ENCODE measurements around the gene QTRT2.

QTRT2 gene

DNA sequence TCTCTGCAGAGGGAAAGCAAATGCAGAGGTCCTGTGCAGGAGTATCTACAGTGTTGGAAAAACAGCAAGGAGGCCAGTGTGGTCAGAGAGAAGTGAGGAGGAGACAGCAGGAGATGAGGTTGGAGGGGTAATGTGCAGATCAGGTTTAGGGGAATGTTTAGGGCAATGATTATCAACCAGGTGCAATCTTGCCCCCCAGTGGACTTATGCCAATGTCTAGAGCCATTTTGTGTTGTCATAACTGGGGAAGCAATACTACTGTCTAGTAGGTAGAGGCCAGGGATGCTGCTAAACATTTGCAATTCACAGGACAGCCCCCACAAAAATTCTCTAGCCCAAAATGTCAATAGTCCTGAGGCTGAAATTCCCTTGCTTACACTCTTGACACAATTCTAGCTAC, 13.3 kb upstream of the QTRT2 start:
- H2AFZ ChIP-seq (ENCODE audit: low read length): no peak overlapping the region
- no peaks in the 10 kb centered on the region for H3F3A ChIP-seq (ENCODE audit: low read depth)
- no peaks in the 10 kb centered on the region for H3K36me3 ChIP-seq (ENCODE audit: insufficient read depth, low read length)
- TF ChIP-seq, protein P1, sequence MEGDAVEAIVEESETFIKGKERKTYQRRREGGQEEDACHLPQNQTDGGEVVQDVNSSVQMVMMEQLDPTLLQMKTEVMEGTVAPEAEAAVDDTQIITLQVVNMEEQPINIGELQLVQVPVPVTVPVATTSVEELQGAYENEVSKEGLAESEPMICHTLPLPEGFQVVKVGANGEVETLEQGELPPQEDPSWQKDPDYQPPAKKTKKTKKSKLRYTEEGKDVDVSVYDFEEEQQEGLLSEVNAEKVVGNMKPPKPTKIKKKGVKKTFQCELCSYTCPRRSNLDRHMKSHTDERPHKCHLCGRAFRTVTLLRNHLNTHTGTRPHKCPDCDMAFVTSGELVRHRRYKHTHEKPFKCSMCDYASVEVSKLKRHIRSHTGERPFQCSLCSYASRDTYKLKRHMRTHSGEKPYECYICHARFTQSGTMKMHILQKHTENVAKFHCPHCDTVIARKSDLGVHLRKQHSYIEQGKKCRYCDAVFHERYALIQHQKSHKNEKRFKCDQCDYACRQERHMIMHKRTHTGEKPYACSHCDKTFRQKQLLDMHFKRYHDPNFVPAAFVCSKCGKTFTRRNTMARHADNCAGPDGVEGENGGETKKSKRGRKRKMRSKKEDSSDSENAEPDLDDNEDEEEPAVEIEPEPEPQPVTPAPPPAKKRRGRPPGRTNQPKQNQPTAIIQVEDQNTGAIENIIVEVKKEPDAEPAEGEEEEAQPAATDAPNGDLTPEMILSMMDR (conservative IDR thresholded peaks at IDR 0.05; ENCODE audit: low read length): no peak
- no peak for TF ChIP-seq EZH2phosphoT487 (IDR thresholded peaks at IDR 0.05; ENCODE audit: borderline replicate concordance)
- no peaks in the 10 kb centered on the region for H3K79me2 ChIP-seq (ENCODE audit: insufficient read depth, low read length)
- H3K9me3 ChIP-seq (ENCODE audit: insufficient read depth, low read depth, low read length): no peaks in the 10 kb centered on the region
- no peaks in the 10 kb centered on the region for H3K9me2 ChIP-seq (replicated peaks; ENCODE audit: low read depth, low read length)
- no peaks in the 10 kb centered on the region for H4K20me1 ChIP-seq (ENCODE audit: insufficient read depth, low read length, poor library complexity, severe bottlenecking)
- H3K4me2 ChIP-seq (ENCODE audit: low read depth, low read length, poor library complexity, severe bottlenecking): no peak overlapping the region
- H3K4me1 ChIP-seq (ENCODE audit: insufficient read depth, low read length, poor library complexity, severe bottlenecking): no peaks in the 10 kb centered on the region
- H3K27me3 ChIP-seq (ENCODE audit: insufficient read depth, low read length, poor library complexity, severe bottlenecking): peaks cover 1% of the 10 kb centered on the region
- H3K4me3 ChIP-seq (ENCODE audit: low read length, poor library complexity, severe bottlenecking): no peak overlapping the region
- H3K9ac ChIP-seq (ENCODE audit: low read depth, low read length, poor library complexity, severe bottlenecking): no peak overlapping the region

DNA sequence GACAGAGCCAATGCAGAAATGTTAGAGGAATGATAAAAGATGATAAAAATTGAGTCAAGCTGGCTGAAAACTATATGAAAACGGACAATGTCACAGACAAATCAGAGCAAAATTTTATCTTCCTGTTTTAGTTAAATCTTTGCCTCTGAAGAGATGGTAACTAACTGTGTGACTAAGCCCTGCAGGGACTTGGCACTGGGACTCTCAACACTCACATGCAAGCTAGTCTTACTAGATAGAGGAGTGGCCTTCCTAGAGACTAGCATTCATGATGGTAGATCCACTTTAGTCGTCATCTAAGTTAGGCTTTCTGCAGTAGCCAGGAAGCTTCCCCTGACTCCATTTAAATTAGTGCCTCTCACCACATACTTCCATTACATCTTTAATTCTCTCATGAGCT, 4.3 kb upstream of the QTRT2 start:
- Histone ChIP-seq H3K36me3 (ENCODE audit: insufficient read depth, low read length) (no peaks in the 10 kb centered on the region), H3K79me2 (ENCODE audit: insufficient read depth, low read length) (peaks cover 6% of the 10 kb centered on the region), H3K9ac (ENCODE audit: low read depth, low read length, poor library complexity, severe bottlenecking) (no peak overlapping the region), H3F3A (ENCODE audit: low read depth) (no peaks in the 10 kb centered on the region), H3K4me1 (ENCODE audit: insufficient read depth, low read length, poor library complexity, severe bottlenecking) (peaks cover 9% of the 10 kb centered on the region), H3K4me3 (ENCODE audit: low read length, poor library complexity, severe bottlenecking) (no peak overlapping the region), H2AFZ (ENCODE audit: low read length) (no peak overlapping the region), H4K20me1 (ENCODE audit: insufficient read depth, low read length, poor library complexity, severe bottlenecking) (no peaks in the 10 kb centered on the region), H3K27me3 (ENCODE audit: insufficient read depth, low read length, poor library complexity, severe bottlenecking) (peaks cover 7% of the 10 kb centered on the region), H3K4me2 (ENCODE audit: low read depth, low read length, poor library complexity, severe bottlenecking) (no peak overlapping the region), H3K9me2 (replicated peaks; ENCODE audit: low read depth, low read length) (no peaks in the 10 kb centered on the region), H3K9me3 (ENCODE audit: insufficient read depth, low read depth, low read length) (no peaks in the 10 kb centered on the region)
- no peak for TF ChIP-seq EZH2phosphoT487 (IDR thresholded peaks at IDR 0.05; ENCODE audit: borderline replicate concordance)
- TF ChIP-seq, protein P1 (conservative IDR thresholded peaks at IDR 0.05; ENCODE audit: low read length): no peak

DNA sequence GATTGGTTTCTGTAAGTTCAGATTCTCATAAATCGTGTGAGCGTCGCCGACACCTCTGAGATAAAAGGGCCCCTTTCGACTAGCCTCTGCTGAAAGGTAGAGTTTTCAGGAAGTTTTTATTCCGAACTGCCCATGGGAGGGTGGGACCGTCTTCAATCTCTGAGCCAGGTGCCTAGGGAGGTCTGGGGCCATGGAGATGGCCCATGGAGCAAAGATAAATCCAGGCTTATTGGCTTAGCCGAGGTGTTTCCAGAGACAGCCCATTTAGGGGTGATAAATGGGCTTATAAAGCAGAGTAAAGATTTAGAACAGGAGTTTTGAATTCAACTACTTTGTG, 442 bp downstream of the QTRT2 start:
- Histone ChIP-seq H3K4me1 (ENCODE audit: insufficient read depth, low read length, poor library complexity, severe bottlenecking) (peaks cover 34% of the 10 kb centered on the region), H4K20me1 (ENCODE audit: insufficient read depth, low read length, poor library complexity, severe bottlenecking) (no peaks in the 10 kb centered on the region), H3K9me3 (ENCODE audit: insufficient read depth, low read depth, low read length) (no peaks in the 10 kb centered on the region), H3K4me3 (ENCODE audit: low read length, poor library complexity, severe bottlenecking) (peak overlapping the region; percentile 85), H3K4me2 (ENCODE audit: low read depth, low read length, poor library complexity, severe bottlenecking) (peak overlapping the region; percentile 93), H3K36me3 (ENCODE audit: insufficient read depth, low read length) (no peaks in the 10 kb centered on the region), H3K9me2 (replicated peaks; ENCODE audit: low read depth, low read length) (no peaks in the 10 kb centered on the region), H3K27me3 (ENCODE audit: insufficient read depth, low read length, poor library complexity, severe bottlenecking) (no peaks in the 10 kb centered on the region), H3F3A (ENCODE audit: low read depth) (no peaks in the 10 kb centered on the region), H3K79me2 (ENCODE audit: insufficient read depth, low read length) (peaks cover 49% of the 10 kb centered on the region), H2AFZ (ENCODE audit: low read length) (peak overlapping the region; percentile 92), H3K9ac (ENCODE audit: low read depth, low read length, poor library complexity, severe bottlenecking) (peak overlapping the region; percentile 68)
- no peak for TF ChIP-seq EZH2phosphoT487 (IDR thresholded peaks at IDR 0.05; ENCODE audit: borderline replicate concordance)
- TF ChIP-seq, protein P1 (conservative IDR thresholded peaks at IDR 0.05; ENCODE audit: low read length): no peak
